ENCODE measurements around the gene COLEC11. TPM values are rescaled to one million over a fixed set of nuclear protein-coding genes. Genes with fewer than 3 reads are reported as not detected.
"Not testable (repeated sequence)": the region's sequence is repeated elsewhere in the genome, so short reads cannot be mapped to it uniquely, and the experiment has no call there.

The COLEC11 gene
- polyA plus RNA-seq (2012; ENCODE audit: missing spikeins), result 0.83 TPM

GRCh38 chr2:3594493-3595281, at the start of gene COLEC11:
COLEC11 (plus strand) TSS chr2:3595112; CDS start chr2:3604341, 9,229 bp downstream.
- FAIRE-seq (no peak), DNase-seq (ENCODE audit: insufficient read length) (no peak)
- no peak for TF ChIP-seq POLR2AphosphoS5 (IDR thresholded peaks at IDR 0.05; ENCODE audit: low read depth, low read length)
- no peak for TF ChIP-seq TAF1 (IDR thresholded peaks at IDR 0.05; ENCODE audit: borderline replicate concordance, low read depth, low read length)
- TF ChIP-seq POLR2A (IDR thresholded peaks at IDR 0.05; ENCODE audit: low read depth, low read length), result no peak

- no peak for DNase-seq (ENCODE audit: insufficient read length)
- FAIRE-seq, result no peak
- TF ChIP-seq POLR2AphosphoS5 (IDR thresholded peaks at IDR 0.05; ENCODE audit: low read depth, low read length) (no peak), TAF1 (IDR thresholded peaks at IDR 0.05; ENCODE audit: borderline replicate concordance, low read depth, low read length) (no peak), POLR2A (IDR thresholded peaks at IDR 0.05; ENCODE audit: low read depth, low read length) (no peak)
These were observed 49.0 kb upstream of the COLEC11 start for GRCh38 chr2:3545788-3546478.

GRCh38 chr2:3547915-3548314, 47.0 kb upstream of the COLEC11 start:
- no peak for TF ChIP-seq TAF1 (IDR thresholded peaks at IDR 0.05; ENCODE audit: borderline replicate concordance, low read depth, low read length)
- no peak for TF ChIP-seq POLR2A (IDR thresholded peaks at IDR 0.05; ENCODE audit: low read depth, low read length)
- TF ChIP-seq POLR2AphosphoS5 (IDR thresholded peaks at IDR 0.05; ENCODE audit: low read depth, low read length), result no peak
- no peak for DNase-seq (ENCODE audit: insufficient read length)
- FAIRE-seq, result no peak

- no peak for FAIRE-seq
- no peak for TF ChIP-seq TAF1 (IDR thresholded peaks at IDR 0.05; ENCODE audit: borderline replicate concordance, low read depth, low read length)
- no peak for TF ChIP-seq POLR2A (IDR thresholded peaks at IDR 0.05; ENCODE audit: low read depth, low read length)
- TF ChIP-seq POLR2AphosphoS5 (IDR thresholded peaks at IDR 0.05; ENCODE audit: low read depth, low read length), result no peak
- DNase-seq (ENCODE audit: insufficient read length), result no peak
These were observed 41.0 kb upstream of the COLEC11 start for GRCh38 chr2:3553946-3554345.

- DNase-seq (ENCODE audit: insufficient read length) (no peak), FAIRE-seq (no peak)
- no peak for TF ChIP-seq TAF1 (IDR thresholded peaks at IDR 0.05; ENCODE audit: borderline replicate concordance, low read depth, low read length)
- no peak for TF ChIP-seq POLR2A (IDR thresholded peaks at IDR 0.05; ENCODE audit: low read depth, low read length)
- TF ChIP-seq POLR2AphosphoS5 (IDR thresholded peaks at IDR 0.05; ENCODE audit: low read depth, low read length), result no peak
These were observed 37.2 kb upstream of the COLEC11 start for GRCh38 chr2:3557639-3558204.

- TF ChIP-seq POLR2AphosphoS5 (IDR thresholded peaks at IDR 0.05; ENCODE audit: low read depth, low read length) (peak; percentile 90), TAF1 (IDR thresholded peaks at IDR 0.05; ENCODE audit: borderline replicate concordance, low read depth, low read length) (peak; percentile 51; the same call in 1 of the 2 replicates), POLR2A (IDR thresholded peaks at IDR 0.05; ENCODE audit: low read depth, low read length) (peak; percentile 86)
- peak; percentile 97 for DNase-seq (ENCODE audit: insufficient read length)
- peak; percentile 97 for FAIRE-seq
These were observed 36.5 kb upstream of the COLEC11 start, which contains the start of gene RNASEH1 for GRCh38 chr2:3558205-3559014. RNASEH1 (minus strand) TSS chr2:3558333; CDS start chr2:3558260, 73 bp downstream.

- peak; percentile 38 for DNase-seq (ENCODE audit: insufficient read length)
- FAIRE-seq, result peak; percentile 24
- TF ChIP-seq POLR2A (IDR thresholded peaks at IDR 0.05; ENCODE audit: low read depth, low read length), result no peak; the same call in 1 of the 2 replicates
- no peak for TF ChIP-seq TAF1 (IDR thresholded peaks at IDR 0.05; ENCODE audit: borderline replicate concordance, low read depth, low read length)
- no peak for TF ChIP-seq POLR2AphosphoS5 (IDR thresholded peaks at IDR 0.05; ENCODE audit: low read depth, low read length)
These were observed 31.4 kb upstream of the COLEC11 start for GRCh38 chr2:3563521-3563976.

GRCh38 chr2:3565117-3565516, 29.8 kb upstream of the COLEC11 start:
- TF ChIP-seq TAF1 (IDR thresholded peaks at IDR 0.05; ENCODE audit: borderline replicate concordance, low read depth, low read length), result no peak
- TF ChIP-seq POLR2AphosphoS5 (IDR thresholded peaks at IDR 0.05; ENCODE audit: low read depth, low read length), result no peak
- TF ChIP-seq POLR2A (IDR thresholded peaks at IDR 0.05; ENCODE audit: low read depth, low read length), result no peak
- DNase-seq (ENCODE audit: insufficient read length) (no peak), FAIRE-seq (no peak)

GRCh38 chr2:3566806-3567205, 28.1 kb upstream of the COLEC11 start:
- FAIRE-seq, result no peak
- no peak for DNase-seq (ENCODE audit: insufficient read length)
- TF ChIP-seq TAF1 (IDR thresholded peaks at IDR 0.05; ENCODE audit: borderline replicate concordance, low read depth, low read length), result no peak
- TF ChIP-seq POLR2AphosphoS5 (IDR thresholded peaks at IDR 0.05; ENCODE audit: low read depth, low read length), result no peak
- no peak for TF ChIP-seq POLR2A (IDR thresholded peaks at IDR 0.05; ENCODE audit: low read depth, low read length)

GRCh38 chr2:3569656-3570055, 25.3 kb upstream of the COLEC11 start:
- not testable (repeated sequence) for DNase-seq (ENCODE audit: insufficient read length); FAIRE-seq

- no peak for FAIRE-seq
- TF ChIP-seq TAF1 (IDR thresholded peaks at IDR 0.05; ENCODE audit: borderline replicate concordance, low read depth, low read length), result no peak
- no peak for TF ChIP-seq POLR2A (IDR thresholded peaks at IDR 0.05; ENCODE audit: low read depth, low read length)
- no peak for DNase-seq (ENCODE audit: insufficient read length)
These were observed 23.6 kb upstream of the COLEC11 start for GRCh38 chr2:3571284-3571683.

All from GM12892 (cell line).